Peyer's patch (tissue), 4 donors: ENCODE measurements around the gene PPM1A.

Experiments
- POLR2A ChIP-seq, 2 donors: fragments of 450-650 bp; IDR thresholded peaks; one replicate each; pipeline ENCODE4 v1.5.1; 2017; ENCODE audit warnings: antibody characterized with exemption in 2 of 2, mild to moderate bottlenecking in 2 of 2, moderate library complexity in 2 of 2
- TF ChIP-seq, protein P1 (sequence below), 6 experiments: fragments of 450-650 bp in 4 of 6; fragments of 200-600 bp in 2 of 6; sonication (generic) in 1 of 6; IDR thresholded peaks; one replicate each; pipeline ENCODE4 v1.5.1; 2017 to 2019; ENCODE audit warnings: antibody characterized with exemption in 6 of 6, mild to moderate bottlenecking in 3 of 6, moderate library complexity in 1 of 6

DNA sequence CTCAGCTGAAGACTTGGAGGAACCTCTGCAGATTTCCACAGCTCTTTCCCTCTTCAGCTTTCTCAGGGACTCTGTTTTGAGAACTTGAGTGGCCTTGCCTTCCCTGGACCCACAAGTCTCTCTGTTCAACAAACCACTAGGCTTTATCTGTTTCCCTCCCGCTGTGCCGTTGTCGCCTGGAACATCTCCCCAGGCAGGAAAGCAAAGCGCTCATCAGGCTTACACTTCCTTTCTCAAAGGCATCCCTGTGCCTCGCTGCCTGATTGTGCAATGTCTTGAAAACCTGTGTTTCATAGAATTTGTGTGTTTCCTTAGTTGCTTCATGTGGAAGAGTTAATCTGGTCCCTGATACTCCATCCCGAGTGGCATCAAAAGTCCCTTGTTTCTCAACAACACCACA lies 64.1 kb downstream of the PPM1A start:
- no peak for TF ChIP-seq POLR2A (IDR thresholded peaks at IDR 0.05)
- TF ChIP-seq, protein P1, sequence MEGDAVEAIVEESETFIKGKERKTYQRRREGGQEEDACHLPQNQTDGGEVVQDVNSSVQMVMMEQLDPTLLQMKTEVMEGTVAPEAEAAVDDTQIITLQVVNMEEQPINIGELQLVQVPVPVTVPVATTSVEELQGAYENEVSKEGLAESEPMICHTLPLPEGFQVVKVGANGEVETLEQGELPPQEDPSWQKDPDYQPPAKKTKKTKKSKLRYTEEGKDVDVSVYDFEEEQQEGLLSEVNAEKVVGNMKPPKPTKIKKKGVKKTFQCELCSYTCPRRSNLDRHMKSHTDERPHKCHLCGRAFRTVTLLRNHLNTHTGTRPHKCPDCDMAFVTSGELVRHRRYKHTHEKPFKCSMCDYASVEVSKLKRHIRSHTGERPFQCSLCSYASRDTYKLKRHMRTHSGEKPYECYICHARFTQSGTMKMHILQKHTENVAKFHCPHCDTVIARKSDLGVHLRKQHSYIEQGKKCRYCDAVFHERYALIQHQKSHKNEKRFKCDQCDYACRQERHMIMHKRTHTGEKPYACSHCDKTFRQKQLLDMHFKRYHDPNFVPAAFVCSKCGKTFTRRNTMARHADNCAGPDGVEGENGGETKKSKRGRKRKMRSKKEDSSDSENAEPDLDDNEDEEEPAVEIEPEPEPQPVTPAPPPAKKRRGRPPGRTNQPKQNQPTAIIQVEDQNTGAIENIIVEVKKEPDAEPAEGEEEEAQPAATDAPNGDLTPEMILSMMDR (IDR thresholded peaks at IDR 0.05), result no peak
